H1 (cell line): Measurements from ENCODE around the gene ZWILCH. TPM values are rescaled to one million over a fixed set of nuclear protein-coding genes. Genes with fewer than 3 reads are reported as not detected.

ENCODE experiments used
- CBX5 ChIP-seq: fragments of 300-800, 300-1000 bp; sonication (generic); IDR thresholded peaks from 2 replicates; pipeline ENCODE4 v1.7.1; 2016; ENCODE audit warnings: antibody characterized with exemption, low read length, low read depth
- CEBPB ChIP-seq: IDR thresholded peaks from 2 replicates; pipeline ENCODE4 v1.6.1; 2012; ENCODE audit warnings: low read depth, low read length
- EGR1 ChIP-seq: IDR thresholded peaks from 2 replicates; pipeline ENCODE4 v1.6.1; 2011; ENCODE audit warnings: low read depth, low read length, borderline replicate concordance
- FOSL1 ChIP-seq: IDR thresholded peaks from 2 replicates; pipeline ENCODE4 v1.6.1; 2011; ENCODE audit warnings: mild to moderate bottlenecking, low read depth, low read length, moderate library complexity; ENCODE audit not compliant: insufficient read depth
- GABPA ChIP-seq: IDR thresholded peaks from 2 replicates; pipeline ENCODE4 v1.6.1; 2011; ENCODE audit warnings: mild to moderate bottlenecking, low read length, moderate library complexity, borderline replicate concordance; ENCODE audit not compliant: insufficient read depth
- HDAC2 ChIP-seq, 2 experiments: fragments of 300-600 bp in 1 of 2; sonication (generic) in 1 of 2; IDR thresholded peaks; 2 replicates each; pipeline ENCODE4 v1.6.1; 2011 to 2012; ENCODE audit warnings: low read depth in 2 of 2, low read length in 2 of 2, mild to moderate bottlenecking in 2 of 2, moderate library complexity in 2 of 2, borderline replicate concordance in 1 of 2, inconsistent platforms in 1 of 2
- JUN ChIP-seq: IDR thresholded peaks from 2 replicates; pipeline ENCODE4 v1.6.1; 2011; ENCODE audit warnings: low read depth, mild to moderate bottlenecking, improper control_type of control experiment, low read length
- MAFK ChIP-seq: IDR thresholded peaks from 2 replicates; pipeline ENCODE4 v1.6.1; 2012; ENCODE audit warnings: low read depth, mild to moderate bottlenecking, improper control_type of control experiment, low read length
- NRF1 ChIP-seq: IDR thresholded peaks from 2 replicates; pipeline ENCODE4 v1.6.1; 2011; ENCODE audit warnings: mild to moderate bottlenecking, low read depth, low read length, improper control_type of control experiment
- RBBP5 ChIP-seq: IDR thresholded peaks from 2 replicates; pipeline ENCODE4 v1.7.1; 2012; ENCODE audit warnings: low read depth, mild to moderate bottlenecking, inconsistent platforms, low read length, moderate library complexity, borderline replicate concordance
- RFX5 ChIP-seq: IDR thresholded peaks from 2 replicates; pipeline ENCODE4 v1.6.1; 2011; ENCODE audit warnings: low read depth, low read length, improper control_type of control experiment, borderline replicate concordance
- RNF2 ChIP-seq: fragments of 200-900, 300-1000 bp; sonication (generic); IDR thresholded peaks from 2 replicates; pipeline ENCODE4 v1.7.1; 2016; ENCODE audit warnings: borderline replicate concordance, low read depth, mild to moderate bottlenecking, antibody characterized with exemption, low read length; ENCODE audit not compliant: poor library complexity, severe bottlenecking; ENCODE audit errors: missing control alignments
- RXRA ChIP-seq: IDR thresholded peaks from 2 replicates; pipeline ENCODE4 v1.6.1; 2011; ENCODE audit warnings: low read depth, mild to moderate bottlenecking, low read length, moderate library complexity; ENCODE audit not compliant: insufficient read depth
- SAP30 ChIP-seq: fragments of 300-600 bp; sonication (generic); IDR thresholded peaks from 2 replicates; pipeline ENCODE4 v1.7.1; 2012; ENCODE audit warnings: low read length, moderate library complexity, mild to moderate bottlenecking, inconsistent platforms; ENCODE audit not compliant: insufficient read depth, insufficient replicate concordance
- SIRT6 ChIP-seq: IDR thresholded peaks from one replicate; pipeline ENCODE4 v1.7.1; 2012; ENCODE audit warnings: low read length, inconsistent platforms
- SUZ12 ChIP-seq: fragments of 200-600 bp; sonication (generic); IDR thresholded peaks from 2 replicates; pipeline ENCODE4 v1.6.1; 2012; ENCODE audit warnings: mild to moderate bottlenecking, inconsistent platforms, low read length, moderate library complexity, mixed read lengths
- TAF1 ChIP-seq: IDR thresholded peaks from 2 replicates; pipeline ENCODE4 v1.6.1; 2011; ENCODE audit warnings: mild to moderate bottlenecking, low read depth, low read length
- TBP ChIP-seq: IDR thresholded peaks from 2 replicates; pipeline ENCODE4 v1.6.1; 2011; ENCODE audit warnings: low read depth, low read length, improper control_type of control experiment
- TEAD4 ChIP-seq: IDR thresholded peaks from 2 replicates; pipeline ENCODE4 v1.6.1; 2012; ENCODE audit warnings: low read depth, low read length, inconsistent platforms, mixed read lengths
- YY1 ChIP-seq: IDR thresholded peaks from 2 replicates; pipeline ENCODE4 v1.6.1; 2011; ENCODE audit warnings: low read depth, mild to moderate bottlenecking, low read length
- ZNF274 ChIP-seq: IDR thresholded peaks from 2 replicates; pipeline ENCODE4 v1.7.0; 2012; ENCODE audit warnings: low read length, borderline replicate concordance; ENCODE audit errors: extremely low read depth
- polyA plus RNA-seq, 7 experiments: library from polyadenylated mRNA; depleted of rRNA in 3 of 7; stranded (reverse) in 5 of 7; unstranded in 2 of 7; fragments of >200 nt in 5 of 7; fragments of 200-250 nt in 2 of 7; gene quantifications; 1 replicate in 5 of 7; 2 replicates in 1 of 7; 4 replicates in 1 of 7; pipeline versions ENCODE4 v1.2.1 to v1.2.3, GENCODE V29; 2011 to 2013; ENCODE audit warnings: missing spikeins in 2 of 7, mixed read lengths in 2 of 7
- total RNA-seq: library from RNA; stranded (reverse); fragmentation: NEBNext Ultra II Directional; extraction: Animal tissue kit (Norgen Biotek cat#: 25700); gene quantifications from 2 replicates; pipeline ENCODE4 v1.2.1, GENCODE V29; 2021
- TF ChIP-seq, protein P1 (sequence below): IDR thresholded peaks from 2 replicates; pipeline ENCODE4 v1.6.1; 2012; ENCODE audit warnings: inconsistent platforms

ZWILCH gene
- total and polyA plus RNA-seq, 2 of the 8 experiments (the other 6 are each of a cell fraction or from before 2014, with no cell fraction given), result 18.1 to 61.5 TPM

DNA sequence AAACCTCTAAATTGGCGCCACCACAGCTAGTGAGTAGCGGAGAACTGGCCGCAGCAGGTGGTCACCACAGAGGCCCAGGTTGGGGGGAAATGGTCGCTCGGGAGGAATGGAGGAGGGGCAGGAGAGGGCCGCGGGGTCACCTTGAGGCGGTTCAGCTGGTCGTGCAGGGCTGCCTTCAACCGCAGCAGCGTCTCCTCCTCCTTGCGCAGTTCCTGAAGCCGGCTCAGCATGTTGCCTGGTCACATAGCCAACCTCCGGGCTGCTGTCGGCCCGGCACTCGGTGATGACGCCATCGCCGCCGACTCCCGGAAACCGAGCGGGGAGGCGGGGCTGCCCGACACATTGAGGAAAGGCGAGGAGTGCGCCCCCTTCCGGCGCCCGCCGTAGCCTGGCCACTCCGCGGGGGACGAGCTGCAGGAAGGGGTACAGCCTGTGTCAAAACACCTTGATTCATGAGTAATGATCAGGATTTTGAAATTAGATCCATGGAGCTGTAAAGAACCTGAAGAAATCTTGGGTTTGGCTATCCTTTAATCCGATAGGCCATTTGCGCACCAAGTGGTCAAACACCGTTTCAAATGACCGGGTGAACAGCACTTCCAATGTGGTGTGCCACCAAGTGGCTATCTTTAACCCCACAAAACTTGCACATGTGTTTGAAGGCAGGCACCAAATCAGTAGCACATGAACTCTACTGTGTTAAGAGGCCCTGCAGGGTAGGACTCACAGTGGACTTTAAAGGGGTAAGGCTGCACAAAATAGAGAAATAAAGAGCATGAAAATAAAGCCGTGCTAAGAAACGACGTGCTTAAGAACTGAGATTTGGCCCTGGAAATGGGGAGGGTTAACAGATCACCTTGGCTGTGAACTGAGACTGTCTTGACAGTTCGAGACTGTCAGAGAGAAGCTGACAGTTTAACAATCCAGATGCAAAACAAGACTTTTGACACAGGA, 7.3 kb upstream of the ZWILCH start, which contains the start of gene SNAPC5 (continued):
- TF ChIP-seq JUN, result no peak
- no peak for TF ChIP-seq SUZ12
- no peak; the same call in 1 of the 2 replicates for TF ChIP-seq GABPA
- TF ChIP-seq ZNF274, result no peak
- TF ChIP-seq, protein P1, sequence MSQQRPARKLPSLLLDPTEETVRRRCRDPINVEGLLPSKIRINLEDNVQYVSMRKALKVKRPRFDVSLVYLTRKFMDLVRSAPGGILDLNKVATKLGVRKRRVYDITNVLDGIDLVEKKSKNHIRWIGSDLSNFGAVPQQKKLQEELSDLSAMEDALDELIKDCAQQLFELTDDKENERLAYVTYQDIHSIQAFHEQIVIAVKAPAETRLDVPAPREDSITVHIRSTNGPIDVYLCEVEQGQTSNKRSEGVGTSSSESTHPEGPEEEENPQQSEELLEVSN, result no peak
- no peak for TF ChIP-seq FOSL1
- TF ChIP-seq SAP30, result peak; percentile 31
- TF ChIP-seq TEAD4, result 0 out of 2 replicates have a peak, but pooled peaks have one; percentile 22
- no peak for TF ChIP-seq EGR1
- no peak; the same call in 1 of the 2 replicates for TF ChIP-seq CEBPB
- TF ChIP-seq NRF1, result peak; percentile 4; the same call in 1 of the 2 replicates
- TF ChIP-seq CBX5, result no peak
- TF ChIP-seq TBP, result peak; percentile 57; the same call in 1 of the 2 replicates
- 0 out of 2 replicates have a peak, but pooled peaks have one; percentile 2 for TF ChIP-seq RXRA
- TF ChIP-seq SIRT6, result no peak
- no peak for TF ChIP-seq RNF2
- peak; percentile 72 for TF ChIP-seq TAF1
- TF ChIP-seq RFX5, result no peak
- TF ChIP-seq RBBP5, result peak; percentile 93
- no peak for TF ChIP-seq MAFK
- peak; percentile 6; the same call in 1 of the 2 replicates for TF ChIP-seq YY1
- no peak; a peak in 1 of 4 replicates for TF ChIP-seq HDAC2 (IDR thresholded peaks at IDR 0.05; ENCODE audit: borderline replicate concordance in 1 of 2, low read depth in 2 of 2, low read length in 2 of 2)
